ENCODE results near the gene FYN. TPM values are rescaled to one million over a fixed set of nuclear protein-coding genes. Genes with fewer than 3 reads are reported as not detected.

Gene FYN
- total and polyA plus RNA-seq, 10 of the 15 experiments (the other 5 are each of a cell fraction or from before 2014, with no cell fraction given) = 51.4 to 247 (median 138) TPM

- no peak for TF ChIP-seq EZH2 (IDR thresholded peaks at IDR 0.05; ENCODE audit: borderline replicate concordance, control insufficient read depth, low read depth, low read length)
Measured at GRCh38 chr6:111673532-111673931, 199.7 kb downstream of the FYN start (continued).

- no peak for TF ChIP-seq RBBP5 (conservative IDR thresholded peaks at IDR 0.05)
- no peak for TF ChIP-seq CBX3 (IDR thresholded peaks at IDR 0.05; ENCODE audit: borderline replicate concordance, low read depth)
- no peak for TF ChIP-seq CBFB (IDR thresholded peaks at IDR 0.05; ENCODE audit: low read depth)
- no peak for TF ChIP-seq BHLHE40 (IDR thresholded peaks at IDR 0.05; ENCODE audit: borderline replicate concordance in 1 of 2, low read depth in 2 of 2, low read length in 1 of 2)
- H3K9ac ChIP-seq (ENCODE audit: control insufficient read depth, insufficient read depth, low read length) = no peak overlapping the region
- H3K9me3 ChIP-seq (replicated peaks; ENCODE audit: control insufficient read depth, insufficient read depth, low read length) = no peaks in the 10 kb centered on the region
- no peaks in the 10 kb centered on the region for H4K20me1 ChIP-seq (ENCODE audit: control insufficient read depth, insufficient read depth)
- H2AFZ ChIP-seq (ENCODE audit: control insufficient read depth, low read depth, low read length) = no peak overlapping the region
- ChIA-PET CTCF (interaction anchor here (1.1 kb wide), 1 partner anchor 460 kb away, joined by 3 read pairs; no protein-coding TSS in a partner anchor), RAD21 (ENCODE audit: unreplicated experiment) (no interaction called here), SMC1A (ENCODE audit: uncharacterized antibody, unreplicated experiment) (interaction anchor here (0.8 to 1.4 kb wide), 2 partner anchors 28 to 31 kb away, joined by 3 read pairs; no protein-coding TSS in a partner anchor), POLR2A (no interaction called here)
- H3K4me3 ChIP-seq = no peak overlapping the region
- H3K4me2 ChIP-seq (ENCODE audit: control insufficient read depth, insufficient read depth) = no peak overlapping the region
- FAIRE-seq (no peak), DNase-seq (ENCODE audit: low read depth, low spot score) (no peak), ATAC-seq (no peak)
- H3K4me1 ChIP-seq (ENCODE audit: control insufficient read depth, insufficient read depth, low read length) = no peaks in the 10 kb centered on the region
- no peaks in the 10 kb centered on the region for H3K27me3 ChIP-seq (replicated peaks in 1 of 2; ENCODE audit: control insufficient read depth in 2 of 2, insufficient read depth in 2 of 2, low read length in 1 of 2)
- H3K79me2 ChIP-seq (ENCODE audit: control insufficient read depth, insufficient read depth, low read length) = no peaks in the 10 kb centered on the region
- in situ Hi-C loops (cut with MboI) = no loop called here
- 61% methylated on average over 17 of the region's 17 CpGs for WGBS (ENCODE audit: insufficient coverage, insufficient replicate concordance, low lambda C conversion rate, missing lambda C conversion rate)
- H3K27ac ChIP-seq (ENCODE audit: control insufficient read depth, insufficient read depth) = no peak overlapping the region
- intact Hi-C loops (cut with micrococcal nuclease; ENCODE audit: unreplicated experiment) = no loop called here
- H3K36me3 ChIP-seq (ENCODE audit: control insufficient read depth in 2 of 2, insufficient read depth in 2 of 2, low read length in 1 of 2) = peaks cover 30 to 39% of the 10 kb centered on the region in 2 experiments
- no TSS peak for BruUV-seq (replicated peaks)
Measured at GRCh38 chr6:111672761-111673450, 200.3 kb downstream of the FYN start.

GRCh38 chr6:111669326-111669725 is 203.9 kb downstream of the FYN start:
- ChIA-PET POLR2A (no interaction called here), CTCF (interaction anchor here (0.7 kb wide), 1 partner anchor 8 kb away, joined by 6 read pairs; no protein-coding TSS in a partner anchor), RAD21 (ENCODE audit: unreplicated experiment) (no interaction called here), SMC1A (ENCODE audit: uncharacterized antibody, unreplicated experiment) (no interaction called here)
- ATAC-seq (no peak), DNase-seq (ENCODE audit: low read depth, low spot score) (no peak), FAIRE-seq (no peak)
- peaks cover 34 to 42% of the 10 kb centered on the region in 2 experiments for H3K36me3 ChIP-seq (ENCODE audit: control insufficient read depth in 2 of 2, insufficient read depth in 2 of 2, low read length in 1 of 2)
- H3K9me3 ChIP-seq (replicated peaks; ENCODE audit: control insufficient read depth, insufficient read depth, low read length) = no peaks in the 10 kb centered on the region
- H3K79me2 ChIP-seq (ENCODE audit: control insufficient read depth, insufficient read depth, low read length) = no peaks in the 10 kb centered on the region
- no TSS peak for BruUV-seq (replicated peaks)
- no peak overlapping the region for H3K27ac ChIP-seq (ENCODE audit: control insufficient read depth, insufficient read depth)
- no peaks in the 10 kb centered on the region for H3K27me3 ChIP-seq (replicated peaks in 1 of 2; ENCODE audit: control insufficient read depth in 2 of 2, insufficient read depth in 2 of 2, low read length in 1 of 2)
- H3K4me1 ChIP-seq (ENCODE audit: control insufficient read depth, insufficient read depth, low read length) = no peaks in the 10 kb centered on the region
- no peak overlapping the region for H3K9ac ChIP-seq (ENCODE audit: control insufficient read depth, insufficient read depth, low read length)
- H4K20me1 ChIP-seq (ENCODE audit: control insufficient read depth, insufficient read depth) = no peaks in the 10 kb centered on the region
- in situ Hi-C loops (cut with MboI) = no loop called here
- H3K4me3 ChIP-seq = no peak overlapping the region
- WGBS (ENCODE audit: insufficient coverage, insufficient replicate concordance, low lambda C conversion rate, missing lambda C conversion rate) = 70% methylated on average over 3 of the region's 4 CpGs
- intact Hi-C loops (cut with micrococcal nuclease; ENCODE audit: unreplicated experiment) = no loop called here
- no peak overlapping the region for H3K4me2 ChIP-seq (ENCODE audit: control insufficient read depth, insufficient read depth)
- H2AFZ ChIP-seq (ENCODE audit: control insufficient read depth, low read depth, low read length) = no peak overlapping the region
- TF ChIP-seq FOXM1 (IDR thresholded peaks at IDR 0.05; ENCODE audit: low read depth, low read length) = no peak
- TF ChIP-seq POLR2AphosphoS2 (IDR thresholded peaks at IDR 0.05; ENCODE audit: low read depth, low read length) = no peak
- no peak for TF ChIP-seq RFX5 (IDR thresholded peaks at IDR 0.05; ENCODE audit: low read depth, low read length)
- no peak for TF ChIP-seq SUZ12 (IDR thresholded peaks at IDR 0.05; ENCODE audit: unreplicated experiment)
- no peak for TF ChIP-seq E2F8 (IDR thresholded peaks at IDR 0.05; ENCODE audit: low read depth, partially characterized antibody)
- no peak for TF ChIP-seq RCOR1 (conservative IDR thresholded peaks at IDR 0.05; ENCODE audit: low read depth, low read length)
- no peak for TF ChIP-seq STAT3 (IDR thresholded peaks at IDR 0.05; ENCODE audit: low read depth, low read length)
- TF ChIP-seq SREBF2 (IDR thresholded peaks at IDR 0.05; ENCODE audit: low read length) = no peak
- TF ChIP-seq SP1 (IDR thresholded peaks at IDR 0.05; ENCODE audit: low read depth, low read length) = no peak
